Measurements from ENCODE around the gene CTSK.

DNA sequence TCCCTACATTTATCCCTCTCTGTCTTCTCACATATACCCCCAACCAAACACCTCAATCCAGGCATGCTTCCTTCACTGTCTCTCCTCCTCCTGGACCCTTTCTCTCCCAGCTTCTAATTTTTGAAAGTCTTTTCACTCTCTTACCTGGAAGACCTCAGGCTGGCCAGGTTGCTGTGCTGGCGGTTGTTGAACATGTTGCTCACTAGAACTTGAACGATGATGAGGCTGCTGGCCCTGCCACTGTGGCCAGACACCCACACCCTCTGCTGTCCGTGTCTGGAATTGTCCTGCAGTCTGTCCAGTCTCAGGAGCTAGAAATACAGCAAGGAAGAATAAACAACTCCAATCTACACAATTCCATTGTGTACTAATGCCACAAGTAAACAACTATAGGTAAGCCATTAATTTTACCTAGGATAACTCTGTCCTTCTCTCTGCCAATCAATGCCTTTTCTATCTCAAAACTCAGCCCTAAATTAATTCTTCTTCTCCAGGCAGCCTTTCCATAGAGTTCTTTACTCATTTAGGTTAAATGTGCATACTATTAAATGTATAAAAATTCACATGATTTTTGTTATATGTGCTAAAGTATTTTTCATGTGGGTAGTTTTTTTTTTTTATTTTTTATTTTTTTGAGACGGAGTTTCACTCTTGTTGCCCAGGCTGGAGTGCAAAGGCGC lies 5.1 kb upstream of the CTSK start:
- TF ChIP-seq POLR2A (IDR thresholded peaks at IDR 0.05; ENCODE audit: low read length) (no peak), GATA1 (IDR thresholded peaks at IDR 0.05; ENCODE audit: low read depth, low read length) (no peak)

All from erythroblast (primary cell).